HG02610 (cell line): Measurements from ENCODE around the gene CPT1C.

Source experiments
- ATAC-seq: cut with Tn5 transposase; IDR thresholded peaks from one replicate; pipeline ENCODE4 v1.9.1; 2021; ENCODE audit warnings: mild to moderate bottlenecking, moderate library complexity; ENCODE audit not compliant: unreplicated experiment

Gene CPT1C

DNA sequence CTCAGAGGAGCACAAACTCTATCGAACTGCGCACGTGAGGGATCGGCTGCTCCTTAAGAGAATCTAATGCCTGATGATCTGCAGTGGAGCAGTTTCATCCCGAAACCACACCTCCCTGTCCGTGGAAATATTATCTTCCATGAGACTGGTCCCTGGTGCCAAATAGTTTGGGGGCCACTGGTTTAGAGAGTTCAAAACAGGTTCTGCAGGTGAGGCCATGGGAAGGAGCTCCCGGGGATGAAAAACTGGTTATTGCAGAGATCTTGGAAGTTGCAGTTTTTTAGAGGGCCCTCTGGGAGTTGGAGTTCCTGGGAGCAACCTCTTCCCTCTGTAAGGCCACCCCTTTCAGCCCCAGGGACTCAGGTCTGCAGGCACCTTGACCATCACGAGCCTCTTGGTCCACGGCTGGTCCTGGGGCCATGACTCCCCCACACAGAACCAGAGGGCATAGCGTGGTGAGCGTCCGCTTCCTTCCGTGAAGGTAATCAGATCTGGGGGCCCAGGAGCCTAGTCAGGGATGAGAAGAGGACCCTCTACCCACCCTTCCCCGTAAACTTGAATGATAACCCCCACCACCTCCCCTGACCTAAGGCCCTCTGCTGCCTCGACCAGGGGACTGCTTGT is 30.5 kb upstream of the CPT1C start:
- no peak for ATAC-seq

DNA sequence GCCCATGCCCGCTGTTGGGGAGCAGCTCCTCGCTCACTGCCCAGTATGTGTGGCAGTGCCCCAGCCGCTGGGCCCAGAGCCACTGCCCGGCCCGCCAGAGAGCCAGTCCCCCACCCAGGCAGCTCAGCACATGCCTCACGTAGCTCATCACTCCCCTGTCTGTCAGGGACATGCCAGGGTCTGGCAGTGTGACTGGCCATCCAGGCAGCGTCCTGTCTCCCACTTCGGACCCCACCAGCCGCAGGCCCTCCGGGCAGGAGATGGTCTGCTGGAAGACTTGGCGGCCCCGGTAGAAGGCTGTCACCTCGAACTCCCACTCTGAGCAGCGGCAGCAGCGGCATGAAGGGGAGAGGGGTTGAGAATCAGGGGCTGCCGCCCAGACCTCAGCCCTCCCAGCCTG is 28.9 kb upstream of the CPT1C start:
- ATAC-seq = no peak

DNA sequence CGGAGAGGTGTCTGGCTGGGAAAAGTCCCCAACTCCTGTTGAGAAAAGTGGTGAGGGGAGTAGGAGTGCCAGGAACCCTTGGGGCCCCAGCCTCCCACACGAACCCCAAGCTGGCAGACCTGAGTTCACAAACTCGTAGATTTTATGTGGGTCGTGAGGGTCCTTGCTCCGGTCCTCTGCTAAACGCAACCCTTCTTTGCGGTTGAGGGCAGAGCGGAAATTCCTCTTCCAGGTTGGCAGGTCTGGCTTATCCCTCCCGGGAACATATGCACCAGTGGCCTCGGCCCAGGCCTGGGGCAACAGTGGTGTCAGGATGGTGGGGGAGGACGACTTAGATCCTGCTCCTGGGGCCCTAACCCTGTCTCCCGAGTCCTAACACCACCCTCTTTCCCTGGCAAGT is 27.7 kb upstream of the CPT1C start:
- ATAC-seq = no peak

DNA sequence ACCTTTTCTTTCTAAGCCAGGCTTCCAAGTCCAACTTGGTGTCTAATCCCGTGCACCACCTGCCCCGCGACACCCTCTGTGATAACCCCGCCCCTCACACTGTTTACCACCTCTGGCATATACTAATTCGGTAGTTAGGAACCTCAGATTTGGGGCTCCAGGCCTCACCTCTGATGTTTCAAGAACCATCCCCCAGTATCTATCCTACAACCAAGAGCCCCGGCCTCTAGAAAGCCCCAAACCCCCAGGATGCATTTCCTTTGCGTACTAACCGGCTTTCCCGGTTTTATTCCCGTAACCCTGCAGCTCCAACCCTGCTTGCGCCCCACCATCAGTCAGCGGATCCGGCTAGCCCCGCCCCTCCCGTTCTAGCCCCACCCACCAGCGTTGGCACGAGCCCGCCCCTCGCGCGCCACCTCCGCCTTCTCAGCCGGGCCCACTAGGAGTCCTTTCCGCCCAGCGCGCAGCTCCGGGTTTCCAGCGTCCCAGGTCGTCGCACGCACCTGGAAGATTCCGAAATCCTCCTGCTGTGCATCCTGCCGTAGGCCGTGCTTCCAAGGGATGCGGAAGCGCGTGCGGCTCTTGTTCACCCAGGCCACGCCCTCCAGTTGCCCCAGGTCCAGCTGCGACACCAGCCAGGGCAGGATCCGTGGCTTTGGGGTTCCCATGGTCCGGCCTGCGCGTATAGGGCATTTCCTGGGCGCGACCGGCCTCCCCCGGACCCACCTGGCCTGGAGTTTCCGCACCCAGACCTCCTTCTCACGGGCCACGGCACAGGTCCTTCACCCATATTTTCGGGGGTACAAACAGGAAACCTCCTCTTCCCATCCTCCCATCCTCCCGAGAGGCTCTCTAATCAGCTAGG is 26.5 kb upstream of the CPT1C start:
- ATAC-seq = no peak

DNA sequence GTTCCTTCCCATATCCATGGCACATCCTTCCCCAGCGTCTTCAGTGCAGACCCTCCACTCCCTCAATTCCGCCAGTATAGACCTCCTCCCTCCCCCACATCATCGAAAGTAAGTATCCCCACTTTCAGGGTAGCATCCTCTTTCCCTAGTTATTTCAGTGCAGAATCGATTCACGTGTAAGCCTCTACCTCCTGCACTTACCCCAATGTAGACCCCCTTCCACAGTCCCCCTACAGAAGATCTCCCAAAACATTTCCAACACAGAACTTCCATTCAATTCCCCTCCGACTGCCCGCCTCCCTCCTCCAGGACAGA is 25.9 kb upstream of the CPT1C start:
- no peak for ATAC-seq

DNA sequence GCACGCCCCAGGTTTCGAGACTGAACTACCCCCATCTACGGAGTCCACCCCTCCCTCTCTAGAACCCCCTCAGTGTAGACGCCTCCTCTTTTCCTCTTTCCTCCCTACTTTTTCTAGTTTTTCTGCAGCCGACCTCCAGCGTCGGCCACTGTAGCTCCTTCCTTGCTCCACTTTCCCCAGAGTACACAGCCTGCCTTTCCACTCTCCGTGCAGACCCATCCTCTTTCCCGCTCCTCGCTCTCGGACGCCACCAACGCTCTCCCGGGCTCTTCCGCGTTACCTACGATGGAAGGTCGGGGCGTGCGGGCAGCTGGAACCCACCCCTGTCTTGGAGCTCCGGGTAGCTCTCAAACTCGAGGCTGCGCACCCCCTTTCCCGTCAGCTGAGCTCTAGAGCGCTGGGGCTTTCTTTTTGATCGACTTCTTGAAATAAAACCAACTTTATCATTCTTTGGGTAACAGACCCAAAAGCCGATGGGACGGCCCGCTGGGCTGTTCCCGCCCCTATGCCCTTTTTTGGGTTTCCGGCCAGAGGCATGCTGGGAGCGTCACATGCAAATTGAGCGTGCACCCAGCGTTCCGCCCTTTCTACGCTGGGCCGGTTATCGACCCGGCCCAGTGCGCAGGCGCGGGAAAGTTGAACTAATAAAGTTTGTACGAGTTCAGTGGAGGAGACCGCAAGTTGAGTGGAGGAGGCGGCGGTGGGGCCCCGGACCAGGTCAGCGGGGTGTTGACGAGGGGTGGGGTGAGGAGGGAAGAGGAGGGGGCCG is 25.4 kb upstream of the CPT1C start, which contains the start of the genes BCL2L12 and IRF3:
TSS of gene BCL2L12 (plus strand) at position 583 of the 769 bp plus-strand sequence. CDS start 760 bp downstream, outside the sequence.
TSS of gene IRF3 (minus strand) at position 507 of the 769 bp plus-strand sequence. CDS start 1,019 bp downstream, outside the sequence.
- ATAC-seq = peak; percentile 75

DNA sequence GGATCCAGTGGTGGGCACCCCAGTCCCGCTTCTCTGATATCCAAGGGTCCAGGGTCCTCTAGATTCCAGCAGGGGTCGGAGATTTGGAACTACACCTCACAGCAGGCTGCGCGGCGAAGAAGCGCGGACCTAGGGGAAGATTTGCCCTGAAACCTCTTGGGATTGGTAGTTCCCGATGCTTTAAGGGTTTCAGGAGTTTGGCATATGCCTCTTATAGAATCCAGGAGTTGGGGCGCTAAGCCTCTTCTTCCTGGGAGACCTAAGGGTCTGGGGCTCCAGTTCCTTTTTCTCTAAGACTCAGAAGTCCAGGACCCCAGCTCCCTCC is 24.8 kb upstream of the CPT1C start:
- no peak for ATAC-seq

DNA sequence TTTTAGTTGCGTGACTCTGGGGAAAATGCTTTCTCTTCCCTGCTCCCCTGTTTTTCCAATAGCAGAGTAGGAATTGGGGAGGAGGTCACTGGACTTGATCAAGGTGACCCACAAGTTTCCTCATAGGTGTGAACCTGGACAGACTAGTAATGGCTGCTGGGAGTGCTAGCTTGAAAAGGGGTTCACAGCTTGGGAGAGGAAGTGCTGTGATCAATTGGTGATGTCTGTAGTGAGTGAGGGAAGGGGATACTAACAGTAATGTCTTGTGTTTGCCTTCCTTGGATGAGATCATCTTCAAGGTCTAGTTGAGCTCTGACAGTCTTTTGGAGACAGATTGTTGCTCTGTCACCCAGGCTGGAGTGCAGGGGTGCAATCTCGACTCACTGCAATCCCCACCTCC is 23.4 kb upstream of the CPT1C start:
- no peak for ATAC-seq

DNA sequence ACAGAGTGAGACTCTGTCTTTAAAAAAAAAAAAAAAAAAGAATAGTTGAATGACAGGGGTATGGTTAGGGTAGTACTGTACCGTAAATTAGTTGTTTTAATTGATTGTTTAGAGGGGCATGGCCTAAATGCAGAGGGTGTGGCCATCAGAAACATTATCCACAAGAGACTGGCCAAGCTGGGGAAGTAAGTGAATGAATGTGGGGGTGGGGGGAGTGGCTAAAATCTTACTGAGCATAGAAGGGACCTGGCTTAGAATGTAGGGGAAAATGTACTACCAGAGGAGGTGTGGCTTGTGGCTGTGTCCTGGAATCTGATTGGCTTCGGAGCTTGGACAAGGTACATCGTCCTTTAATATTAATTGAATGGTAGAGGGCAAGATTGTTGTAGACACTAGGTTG is 21.4 kb upstream of the CPT1C start:
- no peak for ATAC-seq

DNA sequence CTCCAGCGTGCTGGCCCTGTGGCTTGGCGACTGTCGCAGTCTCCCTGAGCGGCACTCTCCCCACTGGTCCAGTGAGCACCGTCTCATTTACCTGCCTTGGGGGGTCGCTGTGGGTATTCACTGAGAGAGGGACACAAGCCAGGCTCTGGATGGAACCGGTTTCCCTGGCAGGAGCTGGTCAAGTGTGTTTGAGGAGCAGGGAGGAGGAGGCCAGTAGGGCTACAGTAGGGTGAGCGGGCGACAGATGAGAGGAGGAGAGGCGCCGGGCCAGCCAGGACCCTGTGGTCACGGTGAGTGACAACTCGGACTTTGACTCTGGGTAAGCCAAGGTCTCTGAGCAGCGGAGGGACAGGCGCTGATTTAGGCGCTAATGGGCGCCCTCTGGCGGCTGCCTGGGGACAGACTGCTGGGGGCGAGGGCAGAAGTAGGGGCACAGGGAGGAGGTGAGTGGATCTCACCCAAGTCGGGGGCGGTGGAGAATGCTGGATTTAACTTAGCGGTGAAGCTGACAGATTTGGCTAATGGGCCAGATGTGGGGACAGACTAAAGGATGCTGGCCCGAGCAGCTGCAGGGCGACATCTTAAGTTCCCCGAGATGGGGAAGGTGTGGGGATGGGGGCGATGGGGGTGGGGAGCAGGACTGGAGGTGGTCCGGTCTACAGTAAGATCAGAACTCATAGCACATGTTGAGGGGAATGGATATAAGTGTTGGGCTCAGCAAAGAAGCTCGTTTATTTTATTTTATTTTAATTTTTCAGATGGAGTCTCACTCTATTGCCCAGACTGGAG is 18.6 kb upstream of the CPT1C start:
- no peak for ATAC-seq

DNA sequence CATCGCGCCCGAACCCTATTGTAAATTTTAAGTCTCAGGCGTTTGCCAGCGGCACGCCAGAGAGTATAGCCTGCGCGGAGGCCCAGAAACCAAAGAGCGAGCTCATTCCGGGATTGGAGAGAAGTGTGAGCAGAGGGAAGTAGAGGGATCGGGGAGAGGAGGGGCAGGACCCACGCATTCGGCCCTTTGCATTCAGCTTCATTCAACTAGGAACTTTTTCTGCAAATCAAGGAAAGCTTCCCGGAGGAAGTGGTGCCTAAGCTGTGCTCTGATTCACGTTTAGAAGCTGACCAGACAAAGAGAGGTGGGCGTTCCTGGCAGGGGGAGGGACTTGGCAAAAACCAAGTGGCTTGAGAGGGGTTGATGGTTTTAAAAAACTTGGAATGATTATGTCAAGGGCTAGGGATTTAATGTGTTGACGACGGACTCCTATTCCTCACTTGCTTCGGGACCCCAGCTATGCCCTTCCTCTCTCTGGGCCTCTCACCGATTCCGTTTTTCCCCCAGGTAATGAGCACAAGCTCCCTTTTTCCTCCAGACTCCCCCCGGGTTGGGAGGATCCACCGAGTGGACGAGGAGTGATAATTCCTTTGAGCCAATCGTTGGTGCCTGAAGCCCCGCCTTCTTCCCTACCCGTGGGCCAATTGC is 14.7 kb upstream of the CPT1C start:
- ATAC-seq = no peak

DNA sequence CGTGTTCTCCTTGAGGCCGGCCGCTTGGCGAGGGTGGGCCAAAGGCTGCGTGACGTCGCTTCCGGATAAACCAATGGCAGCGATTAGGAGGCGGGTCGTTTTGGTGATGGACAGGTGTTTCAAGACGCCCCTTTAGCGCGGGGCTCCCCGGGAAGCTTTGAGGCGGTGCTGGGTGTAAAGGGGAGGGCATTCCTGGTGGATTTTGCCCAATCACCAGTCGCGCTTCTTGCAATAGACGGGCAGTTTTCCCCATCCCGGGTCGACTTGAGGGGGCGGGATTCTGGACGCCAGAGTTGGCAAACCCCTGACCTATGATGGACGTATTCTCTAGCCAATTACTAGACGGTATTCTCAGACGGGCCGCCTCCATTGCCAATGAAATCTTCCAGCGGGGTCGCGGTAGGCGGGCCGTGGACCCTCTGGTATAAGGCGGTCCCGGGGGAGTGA is 14.1 kb upstream of the CPT1C start:
- ATAC-seq = peak; percentile 73

DNA sequence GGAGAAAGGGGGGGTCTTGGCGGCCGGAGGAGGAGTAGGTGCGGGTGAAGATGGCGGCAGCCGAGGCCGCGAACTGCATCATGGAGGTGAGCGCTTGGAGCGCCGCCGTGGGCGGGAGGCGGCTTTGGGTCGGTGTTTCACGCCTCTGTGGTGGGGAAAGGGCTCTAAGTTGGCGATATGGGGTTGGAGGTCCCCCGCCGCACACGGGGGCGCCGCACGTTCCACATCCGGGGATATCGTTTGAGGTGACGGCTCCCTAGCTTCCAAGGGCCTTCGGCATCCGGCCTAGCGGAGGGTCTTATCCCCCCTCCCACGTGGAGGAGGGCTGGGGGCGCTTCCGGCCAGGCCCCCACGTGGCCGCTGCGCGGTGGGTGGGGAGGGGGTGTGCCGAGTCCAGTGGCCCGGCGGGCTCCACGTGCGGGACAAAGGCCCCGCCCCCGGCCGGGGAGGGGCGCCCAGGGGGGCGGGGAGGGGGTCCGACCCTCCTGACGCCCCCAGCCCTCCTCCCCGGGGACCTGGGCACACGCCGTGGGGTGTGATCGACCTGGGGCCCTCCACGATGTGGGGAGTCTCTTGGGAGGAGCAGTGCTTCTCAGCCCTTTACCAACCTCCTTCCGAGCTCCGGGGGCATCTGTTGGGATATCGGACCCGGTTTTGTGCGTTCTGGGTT is 13.6 kb upstream of the CPT1C start, which contains the start of gene PRMT1:
TSS of gene PRMT1 (plus strand) at position 41 of the 670 bp plus-strand sequence. CDS start at position 51, 10 bp downstream.
- ATAC-seq = no peak

DNA sequence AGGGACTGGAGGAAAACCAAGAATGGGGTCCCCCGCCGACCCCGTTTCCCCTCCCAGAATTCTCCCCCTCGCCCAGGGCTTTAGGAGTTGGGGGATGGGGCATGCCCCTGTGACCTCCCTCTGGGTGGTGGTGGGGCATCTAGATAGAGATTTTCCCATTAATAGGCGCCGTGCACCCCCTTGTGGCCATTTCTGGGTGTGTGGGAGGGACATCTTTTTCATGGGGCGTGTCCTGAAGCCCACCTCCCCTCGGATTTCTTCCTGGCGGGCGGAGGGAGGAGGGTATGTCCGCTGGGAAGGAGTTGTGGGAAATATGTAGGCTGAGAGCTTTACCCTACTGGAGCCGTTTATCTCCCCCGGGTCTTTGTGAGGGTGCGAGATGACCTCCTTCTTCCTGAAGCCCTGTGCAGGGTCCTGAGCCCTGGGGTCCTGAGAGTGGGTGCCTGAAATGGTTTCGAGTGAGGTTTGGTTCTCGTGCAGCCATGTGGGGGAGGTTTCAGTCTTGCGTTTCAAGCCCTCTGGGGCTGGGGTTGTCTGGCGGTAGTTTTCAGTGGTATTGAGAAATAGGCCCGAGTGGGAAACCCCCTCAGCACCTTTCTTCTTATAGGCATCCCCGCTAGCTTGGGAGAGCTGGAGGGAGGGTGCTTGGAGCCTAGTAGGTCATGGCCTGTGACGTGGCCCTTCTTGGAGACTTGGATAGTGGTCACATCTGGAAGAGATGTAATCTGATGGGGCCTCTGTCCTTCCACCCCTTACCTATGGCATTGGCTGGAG is 12.8 kb upstream of the CPT1C start:
- no peak for ATAC-seq

DNA sequence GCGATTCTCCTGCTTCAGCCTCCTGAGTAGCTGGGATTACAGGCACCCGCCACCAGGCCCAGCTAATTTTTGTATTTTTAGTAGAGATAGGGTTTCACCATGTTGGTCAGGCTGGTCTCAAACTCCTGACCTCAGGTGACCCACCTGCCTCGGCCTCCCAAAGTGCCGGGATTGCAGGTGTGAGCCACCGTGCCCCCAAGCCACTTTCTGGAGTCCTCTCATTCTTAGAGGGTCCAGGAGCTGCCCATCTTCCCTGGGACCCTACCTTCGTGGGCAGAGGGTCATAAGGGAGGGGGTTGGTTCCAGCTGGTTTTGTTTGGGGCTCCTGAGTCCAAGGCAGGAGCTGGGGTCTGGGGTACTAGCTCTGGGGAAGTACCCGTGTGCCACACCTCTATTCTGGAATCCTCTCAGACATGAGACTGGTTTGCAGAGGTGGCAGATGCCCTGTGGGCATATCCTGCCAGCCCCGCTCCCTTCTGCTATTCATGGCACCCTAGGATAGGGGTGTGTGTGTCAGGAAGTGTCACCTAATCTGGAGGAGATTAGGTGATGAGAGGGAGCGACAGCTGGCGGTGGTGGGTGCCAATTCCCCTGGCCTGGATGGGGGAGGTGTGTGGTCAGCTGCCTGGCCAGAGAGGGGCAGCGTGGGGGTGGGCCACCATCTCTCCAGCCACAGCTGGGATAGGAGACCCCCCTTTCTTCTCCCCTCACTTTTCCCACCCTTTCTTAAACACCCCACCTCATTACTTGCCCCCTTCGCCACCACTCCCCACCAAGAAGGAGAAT is 11.7 kb upstream of the CPT1C start:
- no peak for ATAC-seq

DNA sequence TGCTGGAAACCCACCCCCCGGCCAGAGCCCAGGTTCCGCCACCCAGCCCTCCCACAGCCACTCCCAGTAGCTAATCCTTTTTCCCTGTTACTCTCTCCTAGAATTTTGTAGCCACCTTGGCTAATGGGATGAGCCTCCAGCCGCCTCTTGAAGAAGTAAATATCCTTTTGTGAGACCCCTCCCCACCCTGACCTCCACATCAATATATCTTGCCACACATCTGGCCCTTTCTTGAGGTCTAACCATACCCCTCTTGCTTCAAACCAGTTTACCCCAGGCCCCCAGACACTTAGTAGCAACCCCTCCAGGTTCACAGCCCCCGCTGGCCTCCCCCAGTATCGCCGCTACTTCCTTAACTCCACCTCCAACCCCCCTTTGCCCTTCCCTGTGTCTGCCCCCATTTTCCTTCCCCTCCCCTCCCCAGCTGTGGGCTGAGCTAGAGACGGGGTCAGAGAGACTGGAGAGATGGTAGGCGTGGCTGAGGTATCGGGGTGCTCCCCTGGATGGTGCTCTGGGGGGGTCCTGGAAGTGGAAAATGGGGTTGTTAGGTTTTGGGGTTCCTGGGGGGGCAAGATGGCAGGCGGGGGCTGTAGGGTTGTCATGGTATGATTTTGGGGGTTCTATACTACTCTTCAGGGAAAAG is 11.0 kb upstream of the CPT1C start:
- ATAC-seq = no peak

DNA sequence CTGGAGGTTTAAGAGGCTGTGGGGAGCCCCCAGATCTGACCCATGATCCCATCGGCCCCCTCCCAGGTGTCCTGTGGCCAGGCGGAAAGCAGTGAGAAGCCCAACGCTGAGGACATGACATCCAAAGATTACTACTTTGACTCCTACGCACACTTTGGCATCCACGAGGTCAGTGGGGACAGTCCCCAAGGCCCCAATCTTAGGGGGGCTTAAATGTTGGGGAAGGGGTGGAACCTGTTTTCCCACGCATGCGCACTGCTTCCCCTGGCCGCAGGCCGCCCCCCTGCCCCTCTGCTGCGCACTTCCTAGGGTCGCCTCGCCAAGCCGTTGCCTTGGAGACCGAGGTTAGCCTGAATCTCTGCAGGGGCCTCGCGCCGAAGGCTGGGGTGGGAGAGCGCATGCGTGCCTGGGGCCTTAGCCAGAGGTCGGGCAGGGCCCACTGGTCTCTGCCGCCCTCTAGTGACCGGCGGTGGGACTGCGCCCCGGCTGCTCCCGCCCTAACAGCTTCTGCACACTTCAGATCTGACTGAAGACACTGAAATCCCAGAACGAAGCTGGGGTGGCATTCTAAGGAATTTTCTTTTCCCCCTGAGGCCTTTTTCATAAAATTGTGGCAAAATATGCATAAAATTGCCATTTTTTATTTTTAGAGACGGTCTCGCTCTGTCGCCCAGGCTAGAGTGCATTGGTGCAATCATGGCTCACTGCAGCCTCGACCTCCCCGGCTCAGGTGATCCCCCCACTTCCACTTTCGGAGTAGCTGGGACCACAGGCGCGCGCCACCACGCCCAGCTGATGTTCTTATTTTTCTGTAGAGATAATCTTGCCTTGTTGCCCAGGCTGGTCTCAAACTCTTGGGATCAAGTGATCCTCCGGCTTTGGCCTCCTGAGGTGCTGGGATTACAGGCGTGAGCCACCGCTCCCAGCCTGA is 10.2 kb upstream of the CPT1C start:
- ATAC-seq = peak; percentile 20
